Activated T-helper 1 cell treated with anti-CD3 and anti-CD28 coated beads, Interleukin-12 subunit alpha, Interleukin-12 subunit beta, Interleukin-2, Interleukin-4 antibody, amounts not matched to agents 30 ng/mL and 10 ng/mL and 1 ng/mL, durations not matched to agents 14 hours and 24 hours and 36 hours (primary cell): ENCODE measurements around the gene PPP1R9A. TPM values are rescaled to one million over a fixed set of nuclear protein-coding genes. Genes with fewer than 3 reads are reported as not detected.

Source experiments
- DNase-seq: peaks from one replicate; pipeline ENCODE4 v3.0.0; 2021; ENCODE audit warnings: low spot score
- H3K27ac Mint-ChIP-seq: one replicate; pipeline ENCODE4 v1.8.0; 2021; ENCODE audit warnings: mild to moderate bottlenecking, mixed read lengths
- H3K27me3 Mint-ChIP-seq: one replicate; pipeline ENCODE4 v1.8.0; 2022; ENCODE audit warnings: mild to moderate bottlenecking, moderate library complexity, mixed read lengths; ENCODE audit not compliant: insufficient read depth
- H3K36me3 Mint-ChIP-seq: one replicate; pipeline ENCODE4 v1.8.0; 2021; ENCODE audit warnings: low read depth, mixed read lengths
- H3K4me1 Mint-ChIP-seq: one replicate; pipeline ENCODE4 v1.8.0; 2021; ENCODE audit warnings: low read depth, mixed read lengths
- H3K4me3 Mint-ChIP-seq: one replicate; pipeline ENCODE4 v1.8.0; 2021; ENCODE audit warnings: mild to moderate bottlenecking, moderate library complexity, mixed read lengths
- H3K9me3 Mint-ChIP-seq: one replicate; pipeline ENCODE4 v1.8.0; 2021; ENCODE audit warnings: mixed read lengths
- intact Hi-C: fragments of 100-400 bp; cut with micrococcal nuclease; formaldehyde crosslinking; loops from one replicate; pipeline ENCODE4 v1.15.1; 2024
- total RNA-seq: library from RNA; stranded (reverse); gene quantifications from 2 replicates; pipeline ENCODE4 v1.2.3, GENCODE V29; 2022

Gene PPP1R9A
- total RNA-seq, 1 donor from 2014 or later = not detected

DNA sequence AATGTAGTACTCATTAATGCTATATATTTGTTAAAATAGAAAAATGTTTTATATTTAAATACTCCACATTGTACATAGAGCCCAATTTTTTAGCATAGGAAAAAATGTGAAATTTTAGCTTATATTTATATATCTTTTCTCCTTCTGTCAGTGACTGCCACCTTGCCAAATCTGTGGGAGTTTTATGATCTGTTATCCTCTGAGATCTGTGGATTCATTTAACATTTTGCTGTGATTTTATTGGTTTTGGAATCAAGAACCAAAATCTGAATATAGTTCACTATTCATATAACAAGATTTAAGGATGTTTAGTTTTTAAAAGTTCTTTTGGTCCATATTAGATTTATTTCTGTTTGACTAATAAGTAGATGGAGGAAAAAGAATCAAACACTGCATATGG lies 127.9 kb downstream of the PPP1R9A start:
- H3K4me3 Mint-ChIP-seq = no peak overlapping the region
- H3K9me3 Mint-ChIP-seq = no peaks in the 10 kb centered on the region
- no peaks in the 10 kb centered on the region for H3K36me3 Mint-ChIP-seq
- intact Hi-C loops = no loop called here
- no peaks in the 10 kb centered on the region for H3K4me1 Mint-ChIP-seq
- H3K27me3 Mint-ChIP-seq = no peaks in the 10 kb centered on the region
- no peak for DNase-seq
- no peak overlapping the region for H3K27ac Mint-ChIP-seq

DNA sequence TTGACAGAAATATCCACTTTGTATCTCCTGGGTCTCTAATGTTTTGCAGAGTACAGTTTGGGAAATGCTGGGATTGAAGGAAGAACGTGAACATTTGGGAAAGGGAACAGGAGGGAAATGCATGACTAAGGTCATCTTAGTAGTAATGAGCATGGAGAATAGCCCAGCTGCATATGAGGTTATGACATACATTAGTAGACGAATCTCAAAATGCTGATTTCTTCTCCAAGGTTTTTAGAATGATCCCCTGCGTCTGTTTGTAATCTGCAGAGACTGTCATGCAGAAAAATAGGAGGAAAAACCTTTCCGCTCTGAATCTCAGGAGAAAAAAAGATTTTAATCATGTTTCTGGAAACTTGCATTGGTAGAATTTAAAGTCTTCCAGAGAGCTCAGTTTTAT lies 133.6 kb downstream of the PPP1R9A start:
- intact Hi-C loops = no loop called here
- H3K27me3 Mint-ChIP-seq = no peaks in the 10 kb centered on the region
- H3K36me3 Mint-ChIP-seq = no peaks in the 10 kb centered on the region
- no peaks in the 10 kb centered on the region for H3K4me1 Mint-ChIP-seq
- H3K9me3 Mint-ChIP-seq = no peaks in the 10 kb centered on the region
- H3K4me3 Mint-ChIP-seq = no peak overlapping the region
- no peak for DNase-seq
- no peak overlapping the region for H3K27ac Mint-ChIP-seq

DNA sequence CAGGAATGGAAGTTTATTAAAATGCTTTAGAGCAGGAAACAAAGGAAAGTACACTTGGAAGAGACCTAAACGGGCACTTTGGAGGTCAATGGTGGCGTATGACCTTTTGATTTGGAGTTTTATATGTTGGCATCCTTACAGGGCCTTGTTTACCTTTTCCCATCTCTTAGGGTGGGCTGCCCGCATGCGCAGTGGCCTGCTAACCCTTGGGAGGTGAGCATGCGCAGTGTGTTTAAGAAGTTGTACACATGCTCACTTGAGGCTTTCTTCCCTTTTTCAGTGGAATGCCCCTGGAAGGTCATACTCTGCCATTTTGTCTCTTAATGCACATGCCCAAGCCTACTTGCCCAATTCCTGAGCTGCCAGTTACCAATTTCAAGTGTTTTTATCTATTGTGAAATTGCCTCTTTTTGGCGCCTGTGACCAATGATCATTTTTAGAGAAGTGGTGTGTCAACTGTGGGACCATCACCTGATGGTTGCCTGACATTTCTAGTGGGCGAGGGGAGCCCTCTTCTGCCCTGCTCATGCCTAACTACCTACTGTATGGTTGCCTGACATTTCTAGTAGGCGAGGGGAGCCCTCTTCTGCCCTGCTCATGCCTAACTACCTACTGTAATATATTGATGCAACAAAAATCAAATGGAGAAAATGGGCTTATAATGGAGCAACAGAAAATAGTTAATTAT lies 138.0 kb downstream of the PPP1R9A start:
- Mint-ChIP-seq H3K36me3 (no peaks in the 10 kb centered on the region), H3K4me3 (no peak overlapping the region), H3K27me3 (peaks cover 2% of the 10 kb centered on the region), H3K27ac (no peak overlapping the region), H3K9me3 (no peaks in the 10 kb centered on the region), H3K4me1 (no peaks in the 10 kb centered on the region)
- intact Hi-C loops = no loop called here
- DNase-seq = no peak

DNA sequence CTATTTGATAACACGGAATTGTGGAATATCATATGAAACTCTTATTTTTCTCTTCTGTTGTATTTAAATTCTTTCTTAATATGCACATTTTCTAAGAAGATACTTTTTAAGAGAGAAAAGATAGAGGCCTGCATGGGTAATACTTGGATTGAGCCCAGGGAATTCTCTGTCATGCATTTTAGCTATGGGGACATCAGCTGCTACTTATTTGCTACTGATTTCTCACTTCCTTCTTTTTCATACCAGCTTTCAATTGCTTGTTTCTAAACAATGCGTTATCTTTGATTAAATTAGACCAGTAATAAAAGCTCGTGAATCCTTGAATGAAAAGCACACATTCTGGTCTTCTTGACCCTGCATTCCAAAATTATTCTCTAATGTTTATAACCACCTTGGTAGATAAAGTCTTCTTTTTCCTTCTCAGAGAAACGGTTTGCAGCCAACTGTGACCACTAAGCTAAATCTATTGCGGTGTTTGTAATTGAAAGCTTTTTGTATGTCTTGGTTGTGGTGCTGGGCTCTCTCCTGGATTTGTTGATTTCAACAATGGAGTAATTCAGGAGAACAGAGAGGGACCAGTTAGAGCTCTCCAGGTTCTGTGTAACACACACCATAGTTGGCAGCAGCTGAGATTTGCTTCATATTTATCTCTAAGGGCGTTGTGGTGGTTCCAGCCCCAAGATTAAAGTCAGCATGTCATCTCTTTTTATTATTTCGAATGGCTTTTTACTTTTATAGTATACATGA lies 139.3 kb downstream of the PPP1R9A start:
- no peak for DNase-seq
- no peaks in the 10 kb centered on the region for H3K36me3 Mint-ChIP-seq
- no peak overlapping the region for H3K27ac Mint-ChIP-seq
- peaks cover 2% of the 10 kb centered on the region for H3K27me3 Mint-ChIP-seq
- H3K4me3 Mint-ChIP-seq = no peak overlapping the region
- intact Hi-C loops = no loop called here
- no peaks in the 10 kb centered on the region for H3K4me1 Mint-ChIP-seq
- H3K9me3 Mint-ChIP-seq = no peaks in the 10 kb centered on the region

DNA sequence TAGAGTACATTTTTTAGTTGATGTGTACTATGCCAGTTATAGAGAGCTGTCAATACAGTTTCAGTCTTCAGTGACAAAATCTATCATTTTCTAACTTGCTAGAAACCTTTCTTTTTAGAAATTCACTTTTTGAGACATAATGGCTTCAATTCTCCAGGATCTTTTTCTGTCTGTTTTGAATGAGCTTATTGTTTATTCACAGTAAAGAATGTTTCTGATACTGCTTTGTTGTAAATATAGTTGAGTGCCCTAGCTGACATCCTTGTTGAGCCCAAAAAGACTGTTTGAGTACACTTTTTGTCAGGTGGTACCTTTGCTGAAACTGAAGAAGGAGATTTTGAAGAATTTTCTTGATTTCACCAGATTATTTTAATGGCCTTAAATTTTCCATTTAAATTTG lies 139.9 kb downstream of the PPP1R9A start:
- Mint-ChIP-seq H3K27ac (no peak overlapping the region), H3K4me3 (no peak overlapping the region), H3K36me3 (no peaks in the 10 kb centered on the region), H3K9me3 (no peaks in the 10 kb centered on the region), H3K27me3 (peaks cover 2% of the 10 kb centered on the region), H3K4me1 (no peaks in the 10 kb centered on the region)
- intact Hi-C loops = no loop called here
- no peak for DNase-seq

DNA sequence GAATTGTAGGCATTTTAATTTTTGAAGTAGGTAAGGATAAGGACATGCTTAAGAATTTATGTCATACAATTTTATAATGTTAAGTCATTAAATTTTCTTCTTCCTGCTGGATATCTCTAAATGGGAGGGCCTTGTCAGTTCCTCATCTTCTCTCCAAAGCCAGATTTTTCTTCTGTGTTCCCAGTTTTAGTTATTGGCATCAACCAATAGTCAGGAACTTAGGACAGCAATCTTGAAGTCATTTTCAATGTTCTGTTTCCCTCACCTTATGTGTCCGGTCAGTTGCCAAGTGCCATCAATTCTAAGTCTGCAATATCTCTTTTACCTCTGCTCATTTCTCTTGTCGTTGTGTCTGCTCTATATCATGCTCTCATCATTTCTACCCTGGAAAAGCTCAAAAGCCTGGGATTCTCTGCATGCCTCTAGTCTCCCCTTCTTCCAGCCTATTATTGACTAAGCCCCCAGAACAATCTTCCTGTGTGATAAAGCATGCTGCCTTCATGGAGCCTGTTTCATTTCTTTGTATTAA lies 145.2 kb downstream of the PPP1R9A start:
- DNase-seq = no peak
- intact Hi-C loops = no loop called here
- peaks cover 2% of the 10 kb centered on the region for H3K27me3 Mint-ChIP-seq
- no peaks in the 10 kb centered on the region for H3K9me3 Mint-ChIP-seq
- no peaks in the 10 kb centered on the region for H3K4me1 Mint-ChIP-seq
- H3K4me3 Mint-ChIP-seq = no peak overlapping the region
- no peak overlapping the region for H3K27ac Mint-ChIP-seq
- H3K36me3 Mint-ChIP-seq = no peaks in the 10 kb centered on the region

DNA sequence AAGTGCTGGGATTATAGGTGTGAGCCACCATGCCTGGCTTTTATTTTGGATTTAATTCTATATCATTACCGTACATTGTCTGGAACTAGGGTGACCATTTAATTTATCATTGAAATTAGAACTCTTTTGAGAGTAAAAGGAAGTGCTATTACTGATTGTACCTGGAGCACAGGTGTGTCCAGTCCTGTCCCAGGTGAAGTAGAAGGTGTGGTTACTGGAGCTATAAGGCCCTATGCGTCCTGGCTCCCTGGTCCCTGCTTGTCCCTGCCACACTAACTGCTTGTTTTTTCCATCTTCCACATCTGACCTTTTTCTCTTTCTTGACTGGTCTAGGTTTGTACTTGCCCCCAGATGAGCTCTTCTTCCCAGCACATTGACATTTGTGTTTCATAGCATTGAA lies 147.0 kb downstream of the PPP1R9A start:
- H3K36me3 Mint-ChIP-seq = no peaks in the 10 kb centered on the region
- H3K4me3 Mint-ChIP-seq = no peak overlapping the region
- H3K27me3 Mint-ChIP-seq = no peaks in the 10 kb centered on the region
- no peaks in the 10 kb centered on the region for H3K4me1 Mint-ChIP-seq
- H3K27ac Mint-ChIP-seq = no peak overlapping the region
- intact Hi-C loops = no loop called here
- no peak for DNase-seq
- H3K9me3 Mint-ChIP-seq = no peaks in the 10 kb centered on the region

DNA sequence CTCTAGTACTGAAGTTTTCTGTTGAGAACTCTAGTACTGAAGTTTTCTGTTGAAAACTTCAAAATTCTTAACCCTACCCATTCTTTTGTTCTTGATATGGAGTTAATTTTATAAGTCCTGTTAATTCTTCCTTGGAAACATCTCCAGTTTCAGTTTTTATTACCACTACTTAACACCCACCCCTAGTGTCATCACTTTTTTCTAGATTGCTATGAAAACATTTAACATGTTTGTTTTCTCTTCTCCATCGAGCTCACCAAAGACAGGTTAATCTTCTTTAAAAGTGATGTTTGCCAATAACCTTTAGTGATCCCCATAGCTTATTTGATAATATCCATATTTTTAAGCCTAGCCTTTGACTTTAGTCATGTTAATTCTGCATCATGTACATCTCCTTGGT lies 147.9 kb downstream of the PPP1R9A start:
- intact Hi-C loops = no loop called here

DNA sequence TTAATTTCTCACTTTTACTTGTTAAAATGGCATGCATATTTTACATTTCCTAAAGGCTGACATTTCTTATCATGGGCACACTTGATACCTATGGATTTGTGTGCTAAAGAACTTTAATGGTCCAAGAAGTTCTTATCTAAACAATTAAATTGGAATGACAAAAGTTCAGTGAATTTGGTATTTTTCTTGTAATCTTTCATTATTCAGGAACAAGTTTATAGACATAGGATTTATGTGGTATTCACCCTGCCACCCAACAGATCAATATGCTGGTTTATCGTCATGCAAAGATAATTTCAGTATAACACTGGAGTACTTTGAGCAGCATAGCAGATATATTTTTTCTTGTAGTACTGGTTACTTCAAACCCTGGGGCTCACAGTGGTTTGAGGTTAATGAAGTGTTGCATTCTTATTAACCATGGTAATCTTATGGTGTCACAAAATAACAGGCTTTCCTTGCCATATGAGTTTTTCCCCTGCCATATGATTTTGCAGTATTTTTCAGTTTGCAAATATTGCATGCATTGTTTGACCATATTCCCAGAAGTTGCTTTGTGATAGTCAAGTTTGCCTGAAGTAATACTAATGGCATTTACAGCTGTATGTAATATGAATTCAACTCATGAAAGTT lies 148.8 kb downstream of the PPP1R9A start:
- Mint-ChIP-seq H3K9me3 (no peaks in the 10 kb centered on the region), H3K27me3 (no peaks in the 10 kb centered on the region), H3K27ac (no peak overlapping the region), H3K4me1 (no peaks in the 10 kb centered on the region), H3K4me3 (no peak overlapping the region), H3K36me3 (no peaks in the 10 kb centered on the region)
- intact Hi-C loops = no loop called here
- DNase-seq = no peak

More for the DNA sequence above, 147.9 kb downstream of the PPP1R9A start:
- H3K4me1 Mint-ChIP-seq = no peaks in the 10 kb centered on the region
- H3K4me3 Mint-ChIP-seq = no peak overlapping the region
- DNase-seq = no peak
- no peak overlapping the region for H3K27ac Mint-ChIP-seq
- H3K9me3 Mint-ChIP-seq = no peaks in the 10 kb centered on the region
- H3K36me3 Mint-ChIP-seq = no peaks in the 10 kb centered on the region
- H3K27me3 Mint-ChIP-seq = no peaks in the 10 kb centered on the region

DNA sequence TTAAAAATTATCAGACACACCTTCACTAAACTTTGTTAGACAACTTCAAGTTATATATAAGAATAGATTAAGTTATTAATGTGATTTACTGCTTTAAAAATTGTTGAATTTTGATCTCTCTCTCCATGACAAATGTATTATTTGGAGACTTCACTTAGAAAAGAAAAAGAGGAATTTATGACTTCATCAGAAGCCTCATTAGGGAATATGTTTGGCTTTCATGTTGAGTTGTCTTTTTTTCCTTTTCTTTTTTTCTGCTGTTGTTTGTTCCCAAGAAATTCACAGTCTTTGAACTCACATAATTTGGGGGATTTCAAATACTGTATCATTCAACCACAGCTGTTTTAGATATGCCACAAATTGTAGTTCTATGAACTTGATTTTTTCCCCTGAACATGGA lies 149.5 kb downstream of the PPP1R9A start:
- no peak overlapping the region for H3K27ac Mint-ChIP-seq
- no peaks in the 10 kb centered on the region for H3K4me1 Mint-ChIP-seq
- H3K36me3 Mint-ChIP-seq = no peaks in the 10 kb centered on the region
- DNase-seq = no peak
- no peaks in the 10 kb centered on the region for H3K9me3 Mint-ChIP-seq
- no peaks in the 10 kb centered on the region for H3K27me3 Mint-ChIP-seq
- no peak overlapping the region for H3K4me3 Mint-ChIP-seq
- intact Hi-C loops = no loop called here

DNA sequence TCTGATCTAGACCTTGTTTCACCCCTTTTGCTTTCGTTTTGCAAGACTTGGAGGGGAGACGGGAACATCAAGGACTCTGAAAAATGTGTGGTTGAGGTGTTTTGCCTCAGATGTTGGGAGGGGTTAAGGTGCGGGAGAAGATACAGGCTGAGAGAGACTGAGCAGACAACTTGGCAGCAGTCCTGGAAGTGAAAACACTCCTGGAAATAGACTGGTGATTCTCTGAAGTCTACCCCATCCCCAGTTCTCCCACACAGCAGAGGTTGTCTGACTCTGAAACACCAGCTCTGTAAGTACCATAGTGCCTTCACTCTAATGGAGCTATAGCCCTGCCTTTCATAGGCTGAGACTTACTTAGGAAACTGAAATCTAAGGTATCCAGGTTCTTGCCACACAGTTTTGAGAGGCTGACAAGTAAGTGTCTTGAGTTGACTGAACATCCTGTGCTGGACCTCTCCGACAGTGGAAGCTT lies 152.5 kb downstream of the PPP1R9A start:
- Mint-ChIP-seq H3K27ac (no peak overlapping the region), H3K27me3 (no peaks in the 10 kb centered on the region), H3K4me1 (no peaks in the 10 kb centered on the region), H3K9me3 (no peaks in the 10 kb centered on the region), H3K36me3 (no peaks in the 10 kb centered on the region), H3K4me3 (no peak overlapping the region)
- no peak for DNase-seq
- intact Hi-C loops = no loop called here

DNA sequence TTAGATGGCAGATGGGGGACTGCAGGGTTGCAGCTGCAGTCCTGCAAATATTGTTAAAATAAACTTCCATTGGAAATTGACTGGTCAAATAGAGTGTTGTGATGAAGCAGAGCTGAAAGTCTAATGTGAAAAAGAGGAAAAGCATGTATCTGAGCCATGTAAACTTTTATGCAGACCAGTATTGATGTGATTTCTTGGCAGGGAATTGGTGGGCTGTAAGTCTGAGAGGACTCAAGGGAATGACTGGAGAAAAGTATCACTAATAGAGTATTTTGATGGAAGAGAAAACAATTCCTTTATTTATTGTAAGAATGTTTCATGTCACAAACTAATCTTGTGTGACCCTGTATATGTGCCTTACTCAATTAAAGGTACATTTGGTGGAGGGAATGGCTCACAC lies 155.5 kb downstream of the PPP1R9A start:
- H3K4me3 Mint-ChIP-seq = no peak overlapping the region
- H3K9me3 Mint-ChIP-seq = no peaks in the 10 kb centered on the region
- H3K4me1 Mint-ChIP-seq = no peaks in the 10 kb centered on the region
- H3K27me3 Mint-ChIP-seq = no peaks in the 10 kb centered on the region
- intact Hi-C loops = no loop called here
- no peak for DNase-seq
- no peaks in the 10 kb centered on the region for H3K36me3 Mint-ChIP-seq
- H3K27ac Mint-ChIP-seq = no peak overlapping the region
